GM06990 (cell line): ENCODE results near the gene SNAI3.

Experiments
- DNase-seq: peaks from one replicate; pipeline ENCODE4 v3.0.0-alpha.2; 2011; ENCODE audit not compliant: insufficient read length; ENCODE audit errors: extremely low read depth
- H3K27me3 ChIP-seq: replicated peaks from 2 replicates; pipeline ENCODE4 v1.6.0; 2011; ENCODE audit warnings: low read length; ENCODE audit not compliant: control insufficient read depth, insufficient read depth
- H3K36me3 ChIP-seq: 2 replicates; pipeline ENCODE4 v1.5.1; 2011; ENCODE audit warnings: low read length; ENCODE audit not compliant: control insufficient read depth, insufficient read depth
- H3K4me3 ChIP-seq: replicated peaks from 2 replicates; pipeline ENCODE4 v1.5.1; 2011; ENCODE audit warnings: low read depth, mild to moderate bottlenecking, control low read depth, low read length
- TF ChIP-seq, protein P1 (sequence below): IDR thresholded peaks from 2 replicates; pipeline ENCODE4 v1.5.1; 2011; ENCODE audit warnings: low read length, control low read depth, mild to moderate bottlenecking, inconsistent platforms; ENCODE audit not compliant: insufficient read depth, poor library complexity, severe bottlenecking

Gene SNAI3

GRCh38 chr16:88697116-88697830 lies 11.0 kb upstream of the SNAI3 start:
- H3K36me3 ChIP-seq = peaks cover 11% of the 10 kb centered on the region
- DNase-seq = no peak
- TF ChIP-seq, protein P1, sequence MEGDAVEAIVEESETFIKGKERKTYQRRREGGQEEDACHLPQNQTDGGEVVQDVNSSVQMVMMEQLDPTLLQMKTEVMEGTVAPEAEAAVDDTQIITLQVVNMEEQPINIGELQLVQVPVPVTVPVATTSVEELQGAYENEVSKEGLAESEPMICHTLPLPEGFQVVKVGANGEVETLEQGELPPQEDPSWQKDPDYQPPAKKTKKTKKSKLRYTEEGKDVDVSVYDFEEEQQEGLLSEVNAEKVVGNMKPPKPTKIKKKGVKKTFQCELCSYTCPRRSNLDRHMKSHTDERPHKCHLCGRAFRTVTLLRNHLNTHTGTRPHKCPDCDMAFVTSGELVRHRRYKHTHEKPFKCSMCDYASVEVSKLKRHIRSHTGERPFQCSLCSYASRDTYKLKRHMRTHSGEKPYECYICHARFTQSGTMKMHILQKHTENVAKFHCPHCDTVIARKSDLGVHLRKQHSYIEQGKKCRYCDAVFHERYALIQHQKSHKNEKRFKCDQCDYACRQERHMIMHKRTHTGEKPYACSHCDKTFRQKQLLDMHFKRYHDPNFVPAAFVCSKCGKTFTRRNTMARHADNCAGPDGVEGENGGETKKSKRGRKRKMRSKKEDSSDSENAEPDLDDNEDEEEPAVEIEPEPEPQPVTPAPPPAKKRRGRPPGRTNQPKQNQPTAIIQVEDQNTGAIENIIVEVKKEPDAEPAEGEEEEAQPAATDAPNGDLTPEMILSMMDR = no peak
- no peaks in the 10 kb centered on the region for H3K27me3 ChIP-seq
- H3K4me3 ChIP-seq = no peak overlapping the region

DNA sequence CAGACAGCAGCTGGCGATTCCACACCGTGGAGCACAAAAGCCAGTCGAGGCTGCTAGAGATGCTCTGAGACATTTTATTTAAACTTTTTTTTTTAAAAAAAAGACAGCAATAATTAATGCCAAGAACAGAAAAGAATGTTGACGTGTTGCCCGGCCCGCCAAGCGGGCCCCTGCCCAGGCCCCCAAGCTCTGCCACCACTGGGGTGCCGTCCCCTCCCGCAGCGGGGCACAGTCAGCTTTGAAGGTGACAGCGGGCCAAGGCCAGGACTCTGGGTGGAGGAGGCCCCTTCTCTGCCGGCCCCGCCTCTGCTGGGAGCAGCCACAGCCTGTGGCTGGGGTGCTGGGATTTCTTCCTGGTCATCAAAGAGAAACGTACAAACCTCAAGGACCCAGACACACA lies 10.1 kb upstream of the SNAI3 start:
- TF ChIP-seq, protein P1 = no peak
- Histone ChIP-seq H3K27me3 (no peaks in the 10 kb centered on the region), H3K36me3 (peaks cover 11% of the 10 kb centered on the region), H3K4me3 (no peak overlapping the region)
- no peak for DNase-seq

- TF ChIP-seq, protein P1 = no peak
- Histone ChIP-seq H3K27me3 (no peaks in the 10 kb centered on the region), H3K36me3 (peaks cover 11% of the 10 kb centered on the region), H3K4me3 (no peak overlapping the region)
- no peak for DNase-seq
These were observed 9.4 kb upstream of the SNAI3 start for GRCh38 chr16:88695753-88696152.

- DNase-seq = no peak
- Histone ChIP-seq H3K27me3 (no peaks in the 10 kb centered on the region), H3K4me3 (no peak overlapping the region), H3K36me3 (peaks cover 11% of the 10 kb centered on the region)
- TF ChIP-seq, protein P1 = no peak
These were observed 8.9 kb upstream of the SNAI3 start for GRCh38 chr16:88695218-88695617.

DNA sequence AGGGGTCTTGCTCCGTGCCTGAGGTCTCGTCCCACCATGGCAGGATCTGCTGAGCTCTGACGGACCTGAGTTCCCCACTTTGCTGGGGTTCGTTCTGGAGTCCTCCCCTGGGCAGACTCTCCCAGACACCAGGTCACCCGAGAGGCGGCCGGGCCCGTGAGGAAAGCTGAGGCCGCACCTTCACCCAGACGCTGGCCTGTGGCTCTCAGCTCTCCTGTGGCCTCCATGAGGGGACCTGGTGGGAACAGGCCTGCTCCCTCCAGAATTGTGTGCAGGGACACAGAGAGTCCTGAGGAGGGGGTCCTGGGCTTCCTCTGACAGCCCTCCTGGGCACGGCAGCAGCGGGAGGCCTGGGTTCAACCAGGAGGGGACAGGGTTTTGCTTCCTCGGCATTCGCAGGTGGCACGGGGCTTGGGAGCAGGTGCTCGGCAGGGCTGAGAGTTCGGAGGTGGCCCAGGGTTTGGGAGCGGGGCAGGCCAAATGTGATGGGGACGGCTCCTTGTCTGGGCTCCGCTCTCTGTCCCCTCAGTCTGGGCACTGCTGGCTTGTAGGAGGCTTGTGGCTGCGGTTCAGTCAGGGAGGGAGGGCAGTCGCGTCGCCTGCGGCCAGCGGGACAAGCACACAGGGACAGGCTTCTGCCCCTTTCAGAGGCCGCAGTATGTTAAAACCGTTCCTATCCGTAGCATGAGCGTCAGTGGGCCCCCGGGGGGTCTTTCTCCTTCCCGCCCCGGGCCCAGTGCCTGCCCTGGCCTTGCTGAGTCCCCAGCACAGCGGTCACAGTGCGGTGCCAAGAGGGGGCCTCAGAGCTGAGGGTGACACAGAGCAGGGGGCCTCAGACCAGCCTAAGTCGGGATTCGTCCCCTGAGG lies 8.1 kb upstream of the SNAI3 start:
- no peak overlapping the region for H3K4me3 ChIP-seq
- DNase-seq = no peak
- peaks cover 11% of the 10 kb centered on the region for H3K36me3 ChIP-seq
- TF ChIP-seq, protein P1 = no peak
- no peaks in the 10 kb centered on the region for H3K27me3 ChIP-seq
